Stimulated activated CD8-positive, alpha-beta memory T cell treated with anti-CD3 and anti-CD28 coated beads, Interleukin-2, amount 100 ng/mL, for 48 hours (primary cell): ENCODE data around the gene PRSS57.

Experiments
- DNase-seq, 2 donors: peaks; one replicate each; pipeline ENCODE4 v3.0.0-alpha.2; 2020; ENCODE audit warnings: low read depth in 2 of 2

The PRSS57 gene

DNA sequence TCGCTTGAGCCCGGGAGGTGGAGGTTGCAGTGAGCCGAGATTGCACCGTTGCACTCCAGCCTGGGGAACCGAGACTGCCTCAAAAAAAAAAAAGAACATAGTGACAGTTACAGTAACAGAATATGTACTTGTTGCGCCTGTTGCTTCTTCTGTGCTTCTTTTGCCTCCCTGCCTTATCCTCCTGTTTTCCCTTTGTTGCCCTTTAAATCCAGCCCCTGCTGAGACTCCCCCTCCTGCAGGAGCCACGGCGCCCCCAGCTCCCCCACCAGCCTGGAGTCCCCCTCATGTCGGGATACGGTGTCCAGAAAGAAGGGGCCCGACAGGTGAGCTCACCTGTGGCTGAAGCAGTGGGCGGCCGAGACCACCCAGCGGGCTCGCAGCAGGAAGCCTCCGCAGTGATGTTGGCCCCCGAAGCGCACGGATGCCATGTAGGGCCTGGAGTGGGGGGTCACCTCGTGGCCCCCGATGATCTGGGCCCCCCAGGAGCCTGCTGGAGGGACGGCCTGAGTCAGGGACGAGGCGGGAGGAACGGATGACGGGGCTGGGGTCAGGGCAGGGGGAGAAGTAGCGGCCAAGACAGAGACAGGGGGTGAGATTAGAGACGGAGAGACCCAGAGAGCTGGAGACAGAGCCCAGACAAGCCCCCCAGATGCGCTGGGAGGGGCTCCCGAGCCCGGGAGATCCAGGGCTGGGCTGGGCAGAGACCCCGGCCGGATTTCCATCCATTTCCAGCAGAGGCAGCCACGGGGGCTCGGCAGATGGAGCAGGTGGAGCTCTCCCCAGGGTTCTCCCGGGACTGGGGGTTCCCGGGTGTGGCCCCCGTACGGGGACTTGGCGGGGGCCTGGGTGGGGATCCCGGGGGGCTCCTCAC is 536 bp downstream of the PRSS57 start:
- no peak for DNase-seq

DNA sequence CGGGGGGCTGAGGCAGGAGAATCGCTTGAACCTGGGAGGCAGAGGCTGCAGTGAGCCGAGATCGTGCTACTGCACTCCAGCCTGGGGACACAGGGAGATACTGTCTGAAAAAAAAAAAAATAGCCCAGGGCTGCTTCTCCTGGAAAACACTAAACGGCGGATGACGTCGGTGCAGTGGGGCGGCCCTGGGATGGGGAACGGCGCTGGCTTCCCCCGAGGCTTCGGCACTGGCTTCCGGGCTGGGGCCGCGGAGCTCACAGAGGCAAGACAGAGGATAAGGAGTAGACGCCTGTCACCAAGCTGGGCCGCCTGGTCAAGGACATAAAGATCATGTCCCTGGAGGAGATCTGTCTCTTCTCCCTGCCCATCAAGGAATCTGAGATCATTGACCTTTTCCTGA is 5.0 kb downstream of the PRSS57 start:
- no peak for DNase-seq

DNA sequence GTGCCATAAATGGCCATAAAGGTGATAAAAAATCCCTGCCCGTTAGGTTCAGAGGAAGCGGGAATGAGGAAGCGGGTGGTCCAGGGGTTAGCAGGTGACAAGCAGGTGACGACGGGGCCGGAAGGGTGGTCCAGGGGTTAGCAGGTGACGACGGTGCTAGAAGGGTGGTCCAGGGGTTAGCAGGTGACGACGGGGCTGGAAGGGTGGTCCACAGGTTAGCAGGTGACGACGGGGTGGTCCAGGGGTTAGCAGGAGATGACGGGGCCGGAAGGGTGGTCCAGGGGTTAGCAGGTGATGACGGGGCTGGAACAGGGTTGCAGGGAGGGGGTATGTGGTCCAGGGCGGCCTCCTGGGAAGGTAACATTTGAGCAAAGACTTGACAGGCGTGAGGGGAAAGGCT is 6.3 kb downstream of the PRSS57 start:
- no peak for DNase-seq

DNA sequence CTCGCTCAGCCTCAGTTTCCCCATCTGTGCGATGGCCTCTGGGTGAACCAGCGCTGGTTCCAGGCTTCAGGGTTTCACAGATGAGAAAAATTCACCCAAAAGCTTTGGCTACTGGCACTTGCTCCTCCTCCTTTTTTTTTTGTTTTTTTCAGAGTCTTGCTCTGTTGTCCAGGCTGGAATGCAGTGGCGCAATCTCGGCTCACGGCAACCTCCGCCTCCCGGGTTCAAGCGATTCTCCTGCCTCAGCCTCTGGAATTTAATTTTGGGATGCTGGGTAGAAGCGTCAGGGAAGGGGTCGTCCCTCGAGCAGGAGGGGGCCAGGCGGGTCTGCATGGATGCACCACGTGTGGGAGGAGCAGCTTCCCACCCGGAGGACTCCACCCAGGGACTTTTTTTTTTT is 7.0 kb downstream of the PRSS57 start:
- DNase-seq, result no peak

DNA sequence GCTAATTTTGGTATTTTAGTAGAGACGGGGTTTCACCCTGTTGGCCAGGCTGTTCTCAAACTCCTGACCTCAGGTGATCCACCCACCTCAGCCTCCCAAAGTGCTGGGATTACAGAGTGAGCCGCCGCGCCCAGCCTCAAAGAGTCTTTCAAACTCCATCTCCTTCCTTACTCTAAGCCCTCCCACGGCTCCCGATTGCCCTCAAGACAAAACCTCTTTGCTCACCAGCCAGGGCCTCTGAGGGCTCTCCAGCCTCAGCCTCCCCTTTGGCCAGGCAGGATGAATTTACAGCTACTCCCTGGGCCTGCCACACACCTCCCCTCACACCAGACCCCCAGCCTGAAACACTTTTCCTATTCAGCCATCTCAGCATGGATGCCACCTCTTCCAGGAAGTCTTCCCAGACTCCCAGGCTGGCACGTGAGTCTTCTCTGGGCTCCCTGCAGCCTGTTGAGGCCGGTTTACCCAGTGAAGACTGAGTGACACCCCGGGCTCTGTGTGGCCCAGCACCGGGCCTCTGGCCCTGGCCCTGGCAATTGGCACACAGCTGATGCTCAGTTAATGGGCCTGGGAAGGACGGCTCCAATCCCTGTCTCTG is 7.6 kb downstream of the PRSS57 start:
- DNase-seq, result no peak

DNA sequence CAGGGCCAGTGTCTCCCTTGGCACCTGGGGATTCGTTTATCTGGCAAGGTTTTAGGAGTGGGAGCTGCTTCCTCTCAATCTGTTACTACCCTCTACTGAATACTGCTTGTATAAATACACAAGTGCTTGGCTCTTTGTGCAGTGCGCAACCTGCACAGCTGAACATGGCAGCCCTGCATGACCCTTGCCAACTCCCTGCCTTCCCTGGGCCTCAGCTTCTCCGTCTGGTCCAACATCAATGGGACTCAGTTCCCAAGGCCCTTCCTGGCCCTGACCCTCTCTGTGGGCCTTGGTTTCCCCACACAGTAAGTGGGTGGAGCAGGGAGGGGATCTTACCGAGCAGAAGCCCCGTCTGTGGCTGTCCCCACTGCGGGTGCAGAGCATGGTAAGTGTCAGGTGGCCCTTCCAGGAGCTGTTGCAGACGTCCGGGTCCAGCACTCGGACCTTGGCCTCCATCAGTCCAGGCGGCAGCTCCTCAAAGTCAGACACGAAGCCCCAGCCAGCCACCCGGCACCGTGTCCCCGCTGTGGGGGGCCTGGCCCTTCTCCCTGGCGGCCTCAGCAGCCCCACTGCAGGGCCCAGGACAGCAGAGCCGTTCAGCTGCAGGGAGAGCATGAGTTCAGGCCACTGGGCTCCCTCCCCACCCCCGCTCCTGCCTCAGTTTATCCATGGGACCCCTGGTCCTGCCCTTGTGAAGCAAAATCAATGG is 8.5 kb downstream of the PRSS57 start:
- no peak for DNase-seq

DNA sequence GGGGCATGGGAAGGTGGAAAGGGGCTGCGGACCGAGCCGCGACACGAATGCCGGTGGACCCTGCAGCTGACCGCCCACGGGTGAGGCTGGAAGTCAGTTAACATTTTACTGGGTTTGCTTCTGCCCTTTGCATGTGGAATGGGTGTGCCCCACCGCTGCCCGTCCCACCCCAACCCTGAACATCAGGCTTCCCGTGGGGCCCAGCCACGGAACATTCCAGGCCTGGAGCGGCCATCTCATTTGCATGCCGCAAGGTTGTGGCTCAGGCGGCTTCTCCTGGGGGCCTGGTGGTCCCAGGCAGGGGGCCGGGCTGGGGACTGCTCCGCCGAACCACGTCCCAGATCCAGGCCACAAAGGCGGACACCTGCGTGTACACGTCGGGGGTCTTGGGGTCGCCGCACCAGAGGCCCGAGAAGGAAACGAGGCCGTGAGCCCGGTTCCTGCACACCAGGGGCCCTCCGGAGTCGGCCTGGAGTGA is 9.8 kb downstream of the PRSS57 start:
- no peak for DNase-seq

DNA sequence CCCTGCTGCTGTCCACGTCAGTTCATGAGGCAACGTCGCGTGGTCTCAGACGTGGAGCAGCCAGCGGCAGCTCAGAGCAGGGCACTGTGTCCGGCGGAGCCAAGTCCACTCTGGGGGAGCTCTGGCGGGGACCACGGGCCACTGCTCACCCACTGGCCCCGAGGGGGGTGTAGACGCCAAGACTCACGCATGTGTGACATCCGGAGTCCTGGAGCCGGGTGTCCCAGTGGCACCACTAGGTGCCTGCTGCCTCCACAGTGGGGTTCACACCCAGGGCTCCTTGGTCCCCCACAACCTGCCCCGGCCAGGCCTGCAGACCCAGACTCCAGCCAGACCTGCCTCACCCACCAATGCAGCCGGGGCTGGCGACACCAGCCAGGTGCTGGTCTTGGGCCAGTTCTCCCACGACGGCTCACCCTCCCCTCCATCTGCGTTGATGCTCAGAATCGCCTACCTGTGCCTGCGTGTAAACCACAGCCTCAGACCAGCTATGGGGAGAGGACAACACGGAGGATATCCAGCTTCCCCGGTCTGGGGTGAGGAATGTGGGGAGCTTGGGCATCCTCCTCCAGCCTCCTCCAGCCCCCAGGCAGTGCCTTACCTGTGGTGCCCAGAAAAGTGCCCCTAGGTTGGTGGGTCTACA is 12.5 kb downstream of the PRSS57 start:
- DNase-seq, result no peak

DNA sequence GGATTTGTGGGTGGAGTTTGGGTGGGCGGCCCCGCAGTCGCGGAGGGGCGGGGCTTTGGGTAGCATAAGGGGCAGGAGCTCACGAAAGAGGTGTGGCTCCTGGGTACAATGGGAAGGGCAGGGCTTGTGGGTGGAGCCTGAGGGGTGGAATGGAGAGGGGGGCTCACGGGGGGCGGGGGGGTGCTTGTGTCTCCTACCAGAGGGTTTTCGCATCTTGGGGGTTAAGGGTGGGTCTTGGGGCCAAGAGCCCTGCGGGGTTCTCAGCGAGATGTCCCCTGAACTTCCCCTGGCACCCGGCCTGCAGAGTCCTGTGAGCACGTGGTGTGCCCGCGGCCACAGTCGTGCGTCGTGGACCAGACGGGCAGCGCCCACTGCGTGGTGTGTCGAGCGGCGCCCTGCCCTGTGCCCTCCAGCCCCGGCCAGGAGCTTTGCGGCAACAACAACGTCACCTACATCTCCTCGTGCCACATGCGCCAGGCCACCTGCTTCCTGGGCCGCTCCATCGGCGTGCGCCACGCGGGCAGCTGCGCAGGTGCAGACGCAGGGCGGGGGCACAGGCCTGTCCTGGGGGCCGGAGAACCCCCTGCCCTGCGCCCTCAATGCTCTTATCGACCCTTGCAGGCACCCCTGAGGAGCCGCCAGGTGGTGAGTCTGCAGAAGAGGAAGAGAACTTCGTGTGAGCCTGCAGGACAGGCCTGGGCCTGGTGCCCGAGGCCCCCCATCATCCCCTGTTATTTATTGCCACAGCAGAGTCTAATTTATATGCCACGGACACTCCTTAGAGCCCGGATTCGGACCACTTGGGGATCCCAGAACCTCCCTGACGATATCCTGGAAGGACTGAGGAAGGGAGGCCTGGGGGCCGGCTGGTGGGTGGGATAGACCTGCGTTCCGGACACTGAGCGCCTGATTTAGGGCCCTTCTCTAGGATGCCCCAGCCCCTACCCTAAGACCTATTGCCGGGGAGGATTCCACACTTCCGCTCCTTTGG is 13.9 kb downstream of the PRSS57 start:
- peak in 1 of 2 donors; percentile 86 for DNase-seq

DNA sequence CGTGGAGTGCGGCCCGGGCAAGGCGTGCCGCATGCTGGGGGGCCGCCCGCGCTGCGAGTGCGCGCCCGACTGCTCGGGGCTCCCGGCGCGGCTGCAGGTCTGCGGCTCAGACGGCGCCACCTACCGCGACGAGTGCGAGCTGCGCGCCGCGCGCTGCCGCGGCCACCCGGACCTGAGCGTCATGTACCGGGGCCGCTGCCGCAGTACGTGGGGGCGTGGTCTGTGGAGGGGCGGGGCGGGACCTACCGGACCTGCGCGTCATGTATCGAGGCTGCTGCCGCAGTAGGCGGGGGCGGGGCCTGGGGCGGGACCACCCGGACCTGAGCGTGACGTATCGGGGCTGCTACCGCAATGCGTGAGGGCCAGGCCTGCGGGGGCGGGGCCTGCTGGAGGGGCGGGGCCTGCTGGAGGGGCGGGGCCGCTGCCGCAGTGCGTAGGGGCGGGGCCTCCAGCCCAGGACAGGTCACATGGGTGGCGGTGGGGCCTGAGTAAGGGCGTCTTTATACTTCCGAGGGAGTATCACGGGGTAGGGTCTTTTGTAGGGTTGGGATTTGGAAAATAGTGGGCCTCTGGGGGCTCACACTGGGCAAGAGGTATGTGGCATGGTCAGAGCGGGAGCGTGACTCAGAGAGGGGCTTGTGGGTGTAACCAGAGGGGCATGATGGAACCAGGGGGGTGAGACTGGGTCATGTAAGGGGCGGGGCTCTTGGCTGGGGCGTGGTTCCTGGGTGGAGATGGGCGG is 14.8 kb downstream of the PRSS57 start:
- peak; percentile 100 for DNase-seq

DNA sequence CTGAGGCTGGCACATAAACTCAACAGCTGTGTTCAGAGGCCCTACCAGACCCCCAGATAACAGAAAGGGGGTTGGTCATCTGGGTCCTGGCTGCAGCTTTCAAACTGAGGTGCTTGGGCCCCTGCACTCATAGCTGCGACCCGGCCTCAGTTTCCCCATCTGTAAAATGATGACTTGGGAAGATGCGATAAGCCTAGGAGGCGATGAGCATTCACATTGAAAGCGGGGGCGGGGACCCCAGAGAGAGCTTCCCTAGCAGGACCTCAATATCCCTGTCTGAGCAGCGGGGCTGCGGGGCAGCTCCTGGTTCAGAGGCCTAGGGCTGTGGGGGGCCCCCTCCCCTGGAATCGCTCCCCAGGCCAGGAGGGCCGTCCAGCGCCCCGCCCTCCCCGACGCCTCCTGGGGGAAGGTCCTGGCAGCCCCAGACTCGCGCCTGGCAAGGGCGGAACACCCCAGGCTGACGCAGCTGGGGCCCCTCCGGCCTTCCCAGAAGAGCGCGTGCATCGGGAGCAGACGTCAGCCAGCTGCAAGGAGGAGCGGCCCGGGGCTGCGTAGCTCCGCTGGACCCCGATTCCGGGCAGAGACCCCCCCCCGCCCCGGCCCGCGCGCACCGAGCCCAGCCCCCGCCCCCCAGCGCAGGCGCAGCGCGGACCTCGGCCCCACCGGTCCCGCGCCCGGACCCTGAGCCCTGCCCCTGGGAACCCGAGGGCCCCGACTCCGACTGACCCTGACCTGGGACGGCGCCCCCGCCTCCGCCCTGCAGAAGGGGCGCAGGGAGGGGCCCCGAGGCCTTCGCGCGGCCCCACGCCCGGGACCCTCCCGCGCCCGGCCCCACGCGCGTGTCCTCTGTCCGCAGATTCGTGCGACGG is 15.6 kb downstream of the PRSS57 start:
- no peak for DNase-seq

DNA sequence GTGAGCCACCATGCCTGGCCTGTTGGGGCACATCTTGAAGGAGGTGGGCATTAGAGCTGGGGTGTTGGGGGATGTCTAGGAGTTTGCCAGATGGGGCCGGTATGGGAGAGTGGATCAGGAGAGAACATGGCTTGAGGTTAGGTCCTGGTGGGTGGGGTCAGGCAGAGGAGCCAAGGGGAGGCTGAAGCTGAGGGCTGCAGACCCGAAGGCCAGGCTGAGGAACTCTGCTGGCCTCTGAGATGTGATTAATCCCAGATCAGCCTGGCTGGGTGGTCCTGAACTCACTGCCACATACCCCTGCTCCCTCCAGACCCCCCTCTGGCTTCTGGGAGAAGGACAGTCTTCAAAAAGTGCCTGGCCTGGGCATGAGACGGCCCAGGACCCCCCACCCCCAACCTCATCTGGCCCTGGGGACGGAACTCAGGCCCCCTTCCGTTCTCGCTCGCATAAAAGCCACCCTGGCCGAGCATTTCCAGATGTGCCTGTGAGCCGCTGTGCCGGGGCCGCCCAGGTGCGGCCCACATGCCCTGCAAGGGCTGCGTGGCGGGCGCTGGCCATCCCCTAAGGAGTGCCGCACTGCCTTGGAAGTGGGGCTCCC is 16.4 kb downstream of the PRSS57 start:
- no peak for DNase-seq

DNA sequence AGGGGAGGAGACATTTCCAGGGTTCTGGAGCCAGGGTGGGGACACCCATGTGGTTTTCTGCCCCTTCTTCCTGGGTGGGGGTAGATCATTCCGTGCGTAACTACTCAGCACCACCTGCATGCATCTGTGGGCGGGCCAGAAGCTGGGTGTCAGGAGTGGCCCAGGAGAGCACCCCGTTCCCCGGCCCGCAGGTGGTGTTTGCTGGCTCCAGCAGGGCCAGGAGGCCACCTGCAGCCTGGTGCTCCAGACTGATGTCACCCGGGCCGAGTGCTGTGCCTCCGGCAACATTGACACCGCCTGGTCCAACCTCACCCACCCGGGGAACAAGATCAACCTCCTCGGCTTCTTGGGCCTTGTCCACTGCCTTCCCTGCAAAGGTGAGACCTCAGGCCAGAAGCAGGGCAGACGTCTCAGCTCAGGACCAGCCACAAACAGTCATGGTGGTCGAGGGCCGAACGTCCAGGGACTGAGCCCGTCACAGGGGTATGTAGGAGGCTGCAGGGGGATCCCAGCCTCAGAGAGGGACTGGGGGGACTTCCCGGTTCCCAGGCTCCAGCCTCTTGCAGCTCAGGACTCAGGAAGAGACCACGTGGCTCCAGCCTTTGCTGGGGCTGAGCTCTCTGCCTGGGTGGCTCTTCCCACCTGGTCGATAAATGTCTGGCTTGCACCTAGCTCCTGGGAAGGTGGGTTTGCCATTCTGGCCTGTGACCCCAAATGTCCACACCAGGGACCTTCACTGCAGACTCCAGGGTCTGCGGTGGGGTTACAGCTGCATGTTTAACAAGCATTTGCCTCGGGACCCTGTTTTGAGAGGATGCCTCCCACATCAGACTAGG is 17.4 kb downstream of the PRSS57 start:
- no peak for DNase-seq

DNA sequence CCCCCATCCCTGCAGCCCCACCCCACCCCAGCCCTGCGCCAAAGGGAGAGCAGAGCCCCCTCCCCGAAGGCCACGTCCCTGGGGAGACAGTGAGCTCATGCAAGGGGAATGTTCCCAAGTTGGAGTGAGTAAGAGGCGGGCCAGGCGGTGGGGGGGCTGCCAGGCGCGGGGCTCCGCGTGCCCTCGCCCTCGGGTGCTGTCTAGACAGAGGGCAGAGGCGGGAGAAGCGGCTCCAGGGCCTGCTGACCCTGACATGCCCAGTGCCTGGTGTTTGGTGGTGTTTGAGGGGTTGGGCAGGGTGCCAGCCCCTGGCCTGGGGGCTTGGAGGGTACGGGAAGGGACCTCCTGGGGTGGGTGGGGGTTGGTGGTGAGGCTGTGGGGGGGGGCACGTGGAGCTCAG is 18.1 kb downstream of the PRSS57 start:
- DNase-seq, result no peak

DNA sequence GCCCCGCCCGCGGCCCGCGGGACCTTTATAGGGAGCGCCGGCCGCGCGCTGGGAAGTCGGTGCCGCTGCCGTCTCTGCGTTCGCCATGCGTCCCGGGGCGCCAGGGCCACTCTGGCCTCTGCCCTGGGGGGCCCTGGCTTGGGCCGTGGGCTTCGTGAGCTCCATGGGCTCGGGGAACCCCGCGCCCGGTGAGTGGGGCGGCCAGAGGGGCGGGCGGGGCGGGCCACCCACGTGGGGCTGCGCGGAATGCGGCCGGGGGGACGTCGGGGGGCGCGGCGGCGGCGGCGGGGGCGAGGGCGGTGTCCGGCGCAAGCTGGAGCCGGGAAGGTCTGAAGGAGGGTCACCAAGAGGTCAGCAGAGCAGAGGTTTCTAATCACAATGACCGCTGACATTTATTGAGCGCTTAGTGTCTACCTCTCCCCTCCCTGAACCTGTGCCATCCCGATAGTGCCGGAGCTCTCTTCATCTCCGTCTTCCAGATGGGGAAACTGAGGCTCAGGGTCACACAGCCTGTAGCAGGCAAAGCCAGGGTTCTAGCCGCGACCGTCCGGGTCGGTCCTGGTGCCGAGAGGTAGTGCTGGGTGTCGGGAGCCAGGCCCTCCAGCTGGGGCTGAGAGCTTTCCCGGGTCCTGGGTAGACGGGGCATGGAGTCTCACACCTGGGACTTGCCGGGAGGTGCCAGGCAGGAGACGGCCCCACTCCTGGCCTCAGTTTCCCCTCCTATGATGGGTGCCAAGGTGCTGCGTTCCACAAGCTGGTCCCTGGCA is 18.7 kb downstream of the PRSS57 start, which contains the start of gene FSTL3:
Gene FSTL3 (plus strand): TSS at position 54 of the 767 bp plus-strand sequence. CDS start 32 bp downstream, at position 86.
- no peak for DNase-seq

DNA sequence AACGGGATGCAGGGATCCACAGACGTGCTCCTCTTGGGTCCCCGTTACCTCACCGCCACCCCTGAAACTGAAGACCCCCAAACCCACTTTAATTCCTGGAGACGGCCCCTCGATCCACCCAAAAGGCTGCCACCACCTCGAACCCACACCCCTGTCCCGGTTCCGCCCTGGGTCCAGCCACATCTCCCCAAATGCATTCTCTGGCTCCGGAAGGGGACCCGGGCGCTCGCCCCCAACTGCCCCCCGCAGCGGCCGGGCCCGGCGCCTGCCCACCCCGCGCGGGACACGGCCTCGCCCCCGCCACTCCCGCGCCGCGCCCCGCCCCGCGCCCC is 19.3 kb downstream of the PRSS57 start:
- DNase-seq, result no peak
